GM19468 (cell line): ENCODE data around the gene PEX26.
A peak's percentile ranks its signal among the peaks of the same experiment; 100 is the strongest.
"Not testable (repeated sequence)": the region's sequence is repeated elsewhere in the genome, so short reads cannot be mapped to it uniquely, and the experiment has no call there.

Experiments
- ATAC-seq: cut with Tn5 transposase; IDR thresholded peaks from one replicate; pipeline ENCODE4 v1.9.1; 2021; ENCODE audit warnings: mild to moderate bottlenecking, moderate library complexity, moderate number of reproducible peaks; ENCODE audit not compliant: unreplicated experiment; ENCODE audit errors: extremely low read depth

The PEX26 gene

DNA sequence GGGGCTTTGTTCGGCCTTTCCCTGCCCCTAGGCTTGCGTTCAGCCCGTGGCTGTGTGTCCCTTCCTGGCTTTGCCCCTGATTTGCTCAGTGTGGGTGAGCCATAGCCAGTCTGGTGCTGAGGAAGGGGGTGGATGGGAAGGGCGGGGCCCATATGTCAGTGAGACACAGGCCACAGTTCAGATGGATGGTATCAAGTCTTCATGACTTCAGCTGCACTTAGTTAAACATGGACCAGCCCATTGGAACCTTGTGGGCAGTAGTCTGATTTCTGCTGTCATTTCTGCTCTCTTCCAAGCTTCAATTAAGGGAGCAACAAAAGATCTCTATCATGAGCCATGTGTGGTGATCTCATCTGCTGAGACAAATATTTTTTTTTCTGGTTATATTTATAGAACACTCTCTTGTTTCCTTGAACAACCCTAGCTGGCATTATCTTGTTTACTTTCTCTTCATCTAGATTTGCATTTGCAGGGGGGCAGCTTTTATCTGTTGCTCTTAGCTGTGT lies 21.6 kb upstream of the PEX26 start:
- ATAC-seq, result no peak

- peak; percentile 56 for ATAC-seq
Observed at GRCh38 chr22:18056807-18057474, 20.8 kb upstream of the PEX26 start.

- no peak for ATAC-seq
Observed at GRCh38 chr22:18057568-18058209, 20.1 kb upstream of the PEX26 start.

GRCh38 chr22:18058371-18059093 lies 19.3 kb upstream of the PEX26 start:
- ATAC-seq, result no peak

DNA sequence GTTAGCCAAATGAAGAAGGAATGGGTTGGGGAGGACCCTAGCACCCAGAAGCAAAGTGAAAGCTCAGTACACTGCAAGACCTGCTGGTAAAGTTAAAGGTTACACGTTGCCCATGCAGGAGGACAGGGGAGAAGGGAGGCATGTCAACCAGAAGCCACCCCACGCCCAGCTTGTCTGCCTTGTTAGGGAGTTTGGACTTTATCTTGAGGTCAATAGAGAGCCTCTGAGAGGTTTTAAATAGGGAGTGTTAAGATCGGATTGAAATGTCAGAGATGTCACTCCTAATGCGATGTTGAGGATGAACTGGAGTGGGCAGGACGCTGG lies 18.7 kb upstream of the PEX26 start:
- no peak for ATAC-seq

DNA sequence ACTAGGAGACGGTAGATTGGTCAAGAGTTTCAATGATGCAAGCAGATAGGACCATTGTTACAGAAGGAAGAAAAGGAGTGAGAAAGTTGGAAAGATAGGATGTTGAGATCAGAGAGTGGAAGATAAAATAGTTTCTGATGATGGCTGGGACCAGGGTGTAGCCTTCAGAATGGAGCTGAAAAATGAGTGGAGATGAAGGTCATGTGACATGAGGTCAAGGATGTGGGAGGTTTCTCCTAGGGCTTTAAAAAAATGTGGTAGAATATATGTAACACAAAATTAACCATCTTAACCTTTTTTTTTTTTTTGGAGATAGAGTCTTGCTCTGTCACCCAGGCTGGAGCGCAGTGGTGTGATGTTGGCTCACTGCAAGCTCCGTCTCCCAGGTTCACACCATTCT lies 18.3 kb upstream of the PEX26 start:
- ATAC-seq, result no peak

DNA sequence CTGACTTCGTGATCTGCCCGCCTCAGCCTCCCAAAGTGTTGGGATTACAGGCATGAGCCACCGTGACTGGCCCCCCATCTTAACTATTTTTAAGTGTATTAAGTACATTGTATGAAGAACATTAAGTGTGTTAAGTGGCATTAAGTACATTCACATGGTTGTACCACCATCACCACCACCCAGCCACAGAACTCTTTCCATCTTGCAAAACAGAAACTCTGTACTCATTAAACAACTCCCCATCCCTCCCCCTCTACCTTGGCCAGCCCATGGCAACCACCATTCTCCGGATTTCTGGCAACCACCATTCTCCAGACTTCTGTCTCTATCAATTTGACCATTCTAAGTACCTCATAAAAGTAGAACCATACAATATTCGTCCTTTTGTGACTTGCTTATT lies 17.8 kb upstream of the PEX26 start:
- ATAC-seq, result no peak

GRCh38 chr22:18060646-18061620 lies 16.9 kb upstream of the PEX26 start:
- no peak for ATAC-seq

GRCh38 chr22:18062421-18062820 lies 15.4 kb upstream of the PEX26 start:
- no peak for ATAC-seq

GRCh38 chr22:18063306-18063705 lies 14.5 kb upstream of the PEX26 start:
- no peak for ATAC-seq

- ATAC-seq, result not testable (repeated sequence)
Observed at GRCh38 chr22:18063715-18064114, 14.1 kb upstream of the PEX26 start.

DNA sequence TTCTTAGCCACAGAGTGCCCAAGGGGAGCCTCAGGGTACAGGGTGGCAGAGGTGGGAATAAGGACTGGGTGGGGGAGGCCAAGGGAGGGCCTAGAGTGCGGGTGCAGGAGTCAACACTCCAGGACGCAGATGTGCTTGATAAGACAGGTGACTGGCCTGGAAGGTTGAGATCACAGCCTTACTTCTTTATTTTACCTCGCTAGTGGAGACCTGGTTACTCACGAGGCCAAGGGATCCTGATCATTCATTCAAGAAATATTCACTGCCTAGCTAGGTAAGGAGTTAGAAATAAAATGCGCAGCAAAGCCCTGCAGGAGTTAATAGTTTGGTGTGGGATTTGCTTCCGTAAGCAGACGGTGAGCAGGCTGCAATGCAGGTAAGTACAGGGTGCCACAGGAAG lies 13.2 kb upstream of the PEX26 start:
- no peak for ATAC-seq

- no peak for ATAC-seq
Observed at GRCh38 chr22:18065256-18065655, 12.5 kb upstream of the PEX26 start.

- ATAC-seq, result no peak
Observed at GRCh38 chr22:18066181-18066859, 11.5 kb upstream of the PEX26 start.

DNA sequence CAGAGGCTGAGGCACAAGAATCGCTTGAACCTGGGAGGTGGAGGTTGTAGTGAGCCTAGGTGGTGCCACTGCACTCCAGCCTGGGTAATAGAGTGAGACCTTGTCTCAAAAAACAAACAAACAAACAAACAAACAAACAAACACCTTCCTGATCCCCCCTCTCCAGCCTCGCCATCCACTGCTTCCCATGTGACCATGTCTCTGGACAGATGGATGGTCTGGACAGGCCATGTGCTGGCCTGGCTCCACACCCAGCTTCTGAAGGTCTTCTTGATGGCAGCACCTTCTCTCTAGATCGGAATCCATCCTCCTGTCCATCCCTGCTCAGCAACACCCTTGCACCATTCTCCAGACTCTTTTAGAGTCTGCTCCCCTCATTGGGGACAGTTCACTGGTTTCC lies 10.7 kb upstream of the PEX26 start:
- ATAC-seq, result no peak

- ATAC-seq, result no peak
Observed at GRCh38 chr22:18067548-18068341, 10.0 kb upstream of the PEX26 start.

GRCh38 chr22:18068381-18068988 lies 9.3 kb upstream of the PEX26 start:
- no peak for ATAC-seq

GRCh38 chr22:18069041-18069440 lies 8.7 kb upstream of the PEX26 start:
- no peak for ATAC-seq

- no peak for ATAC-seq
Observed at GRCh38 chr22:18070041-18070440, 7.7 kb upstream of the PEX26 start.
